HG03432 (cell line): Measurements from ENCODE around the gene PLEKHG2.

ENCODE experiments used
- ATAC-seq: cut with Tn5 transposase; IDR thresholded peaks from one replicate; pipeline ENCODE4 v1.9.1; 2021; ENCODE audit warnings: mild to moderate bottlenecking, moderate library complexity; ENCODE audit not compliant: unreplicated experiment

PLEKHG2 gene

DNA sequence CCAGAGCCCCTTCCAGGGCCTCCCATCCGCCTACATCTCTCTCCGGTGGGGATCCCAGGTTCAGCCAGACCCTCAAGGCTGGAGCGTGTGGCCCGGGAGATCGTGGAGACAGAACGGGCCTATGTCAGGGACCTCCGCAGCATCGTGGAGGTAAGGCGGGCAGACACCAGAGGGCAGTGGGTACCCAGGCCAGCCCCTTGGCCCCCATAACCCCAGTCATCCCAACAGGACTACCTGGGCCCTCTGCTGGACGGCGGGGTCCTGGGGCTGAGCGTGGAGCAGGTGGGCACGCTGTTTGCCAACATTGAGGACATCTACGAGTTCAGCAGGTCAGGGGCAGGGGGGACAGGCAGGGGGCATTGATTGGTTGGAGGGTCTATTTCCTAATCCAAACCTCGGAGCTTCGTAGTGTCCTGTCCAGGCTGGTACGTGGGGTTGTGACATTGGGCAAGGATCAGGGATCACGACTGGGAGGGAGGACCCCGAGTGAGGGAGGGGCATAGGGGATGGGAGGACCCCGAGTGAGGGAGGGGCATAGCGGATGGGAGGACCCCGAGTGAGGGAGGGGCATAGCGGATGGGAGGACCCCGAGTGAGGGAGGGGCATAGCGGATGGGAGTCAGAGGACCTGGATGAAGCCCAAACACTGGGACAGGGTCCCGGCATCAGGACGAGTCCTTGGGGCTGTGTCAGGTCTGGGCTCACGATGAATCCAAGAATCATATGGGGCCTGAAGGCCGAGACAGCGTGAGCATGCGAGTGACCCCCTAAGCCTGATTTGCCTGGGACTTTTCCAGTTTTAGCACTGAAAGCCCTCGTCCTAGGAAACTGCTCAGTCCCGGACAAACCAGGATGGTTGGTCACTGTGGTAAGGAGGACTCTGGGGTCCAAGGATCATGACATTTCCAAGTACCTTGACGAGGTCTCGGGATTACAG lies 2.9 kb downstream of the PLEKHG2 start:
- ATAC-seq = no peak

GRCh38 chr19:39416152-39417120 lies 4.0 kb downstream of the PLEKHG2 start:
- no peak for ATAC-seq

GRCh38 chr19:39417463-39418181 lies 5.2 kb downstream of the PLEKHG2 start:
- no peak for ATAC-seq

GRCh38 chr19:39419003-39419402 lies 6.5 kb downstream of the PLEKHG2 start:
- no peak for ATAC-seq

GRCh38 chr19:39420769-39421168 lies 8.3 kb downstream of the PLEKHG2 start:
- no peak for ATAC-seq

GRCh38 chr19:39422020-39422419 lies 9.6 kb downstream of the PLEKHG2 start:
- no peak for ATAC-seq

DNA sequence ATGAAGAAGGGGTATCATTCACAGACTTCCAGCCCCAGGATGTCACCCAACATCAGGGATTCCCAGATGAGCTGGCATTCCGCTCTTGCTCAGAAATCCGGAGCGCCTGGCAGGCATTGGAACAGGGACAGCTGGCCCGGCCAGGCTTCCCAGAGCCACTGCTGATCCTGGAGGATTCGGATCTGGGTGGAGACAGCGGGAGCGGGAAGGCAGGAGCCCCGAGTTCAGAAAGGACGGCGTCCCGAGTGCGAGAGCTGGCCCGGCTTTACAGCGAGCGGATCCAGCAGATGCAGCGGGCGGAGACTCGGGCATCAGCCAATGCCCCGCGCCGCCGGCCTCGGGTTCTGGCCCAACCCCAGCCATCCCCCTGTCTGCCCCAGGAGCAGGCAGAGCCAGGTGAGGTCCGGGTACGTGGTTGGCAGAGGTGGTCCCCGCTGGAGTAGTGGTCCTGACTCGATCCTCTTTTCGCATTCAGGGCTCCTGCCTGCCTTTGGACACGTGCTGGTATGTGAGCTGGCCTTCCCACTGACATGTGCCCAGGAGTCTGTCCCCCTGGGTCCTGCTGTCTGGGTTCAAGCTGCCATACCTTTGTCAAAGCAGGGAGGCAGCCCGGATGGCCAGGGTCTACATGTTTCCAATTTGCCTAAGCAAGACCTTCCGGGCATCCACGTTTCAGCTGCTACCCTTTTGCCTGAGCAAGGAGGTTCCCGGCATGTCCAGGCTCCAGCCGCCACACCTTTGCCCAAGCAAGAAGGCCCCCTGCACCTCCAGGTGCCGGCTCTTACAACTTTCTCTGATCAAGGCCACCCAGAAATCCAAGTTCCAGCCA lies 11.0 kb downstream of the PLEKHG2 start:
- no peak for ATAC-seq

DNA sequence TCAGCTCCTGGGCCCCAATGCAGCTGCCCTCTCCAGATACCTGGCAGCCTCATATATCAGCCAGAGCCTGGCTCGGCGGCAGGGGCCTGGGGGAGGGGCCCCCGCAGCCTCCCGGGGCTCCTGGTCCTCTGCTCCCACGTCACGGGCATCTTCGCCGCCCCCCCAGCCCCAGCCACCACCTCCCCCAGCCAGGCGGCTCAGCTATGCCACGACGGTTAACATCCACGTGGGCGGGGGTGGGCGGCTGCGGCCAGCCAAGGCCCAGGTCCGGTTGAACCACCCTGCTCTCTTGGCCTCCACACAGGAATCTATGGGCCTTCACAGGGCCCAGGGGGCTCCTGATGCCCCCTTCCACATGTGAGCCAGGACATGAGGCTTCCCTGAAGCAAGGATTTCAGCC lies 12.5 kb downstream of the PLEKHG2 start:
- ATAC-seq = no peak

DNA sequence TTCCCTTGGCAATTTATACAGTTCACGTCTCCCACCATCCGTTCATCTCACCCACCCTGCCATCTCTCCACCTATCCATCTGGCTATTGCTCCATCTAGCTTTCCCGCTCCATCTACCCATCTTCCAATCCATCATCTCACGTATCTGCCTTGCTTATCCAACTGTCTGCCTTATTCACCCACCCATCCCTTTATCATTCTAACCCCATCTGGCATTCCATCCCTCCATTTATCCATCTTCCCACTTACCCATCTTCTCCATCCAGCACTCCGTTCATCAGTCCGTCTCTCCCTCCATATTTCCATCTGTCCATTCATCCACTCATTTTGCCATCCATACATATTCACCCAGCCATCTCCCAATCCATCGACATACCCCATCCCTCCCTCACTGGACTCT lies 13.3 kb downstream of the PLEKHG2 start:
- ATAC-seq = no peak

DNA sequence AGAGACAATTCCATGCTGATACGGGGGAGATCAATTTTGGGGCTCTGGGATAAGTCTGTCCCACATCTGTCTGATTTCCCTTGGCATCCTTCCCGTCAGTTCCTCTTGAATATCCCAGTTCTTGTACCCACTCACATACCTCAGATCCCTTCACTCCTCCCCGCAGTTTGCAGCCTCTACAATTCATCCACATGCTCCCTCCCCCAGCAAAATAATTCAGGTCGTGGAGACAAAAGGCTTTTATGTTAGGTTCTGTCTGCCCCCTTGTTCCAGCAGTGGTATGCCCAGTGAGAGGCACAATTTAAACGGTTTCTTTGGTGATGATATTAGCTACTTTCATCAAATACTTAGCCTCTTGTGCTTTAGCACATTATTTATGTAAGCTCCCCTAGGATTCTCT lies 13.7 kb downstream of the PLEKHG2 start:
- no peak for ATAC-seq

DNA sequence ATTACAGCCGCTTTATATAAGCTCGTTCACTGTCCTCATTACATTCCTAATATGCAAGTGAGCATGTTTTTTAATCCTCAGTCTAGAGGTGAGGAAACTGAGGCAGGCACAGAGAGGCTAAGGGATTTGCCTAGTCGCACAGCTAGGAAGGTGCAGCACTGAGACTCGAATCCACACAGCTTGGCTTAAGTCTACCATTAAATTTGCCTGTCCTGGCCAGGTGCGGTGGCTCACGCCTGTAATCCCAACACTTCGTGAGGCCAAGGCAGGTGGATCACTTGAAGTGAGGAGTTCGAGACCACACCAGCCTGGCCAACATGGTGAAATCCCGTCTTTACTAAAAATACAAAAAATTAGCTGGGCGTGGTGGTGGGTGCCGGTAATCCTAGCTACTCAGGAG lies 15.2 kb downstream of the PLEKHG2 start:
- ATAC-seq = no peak

DNA sequence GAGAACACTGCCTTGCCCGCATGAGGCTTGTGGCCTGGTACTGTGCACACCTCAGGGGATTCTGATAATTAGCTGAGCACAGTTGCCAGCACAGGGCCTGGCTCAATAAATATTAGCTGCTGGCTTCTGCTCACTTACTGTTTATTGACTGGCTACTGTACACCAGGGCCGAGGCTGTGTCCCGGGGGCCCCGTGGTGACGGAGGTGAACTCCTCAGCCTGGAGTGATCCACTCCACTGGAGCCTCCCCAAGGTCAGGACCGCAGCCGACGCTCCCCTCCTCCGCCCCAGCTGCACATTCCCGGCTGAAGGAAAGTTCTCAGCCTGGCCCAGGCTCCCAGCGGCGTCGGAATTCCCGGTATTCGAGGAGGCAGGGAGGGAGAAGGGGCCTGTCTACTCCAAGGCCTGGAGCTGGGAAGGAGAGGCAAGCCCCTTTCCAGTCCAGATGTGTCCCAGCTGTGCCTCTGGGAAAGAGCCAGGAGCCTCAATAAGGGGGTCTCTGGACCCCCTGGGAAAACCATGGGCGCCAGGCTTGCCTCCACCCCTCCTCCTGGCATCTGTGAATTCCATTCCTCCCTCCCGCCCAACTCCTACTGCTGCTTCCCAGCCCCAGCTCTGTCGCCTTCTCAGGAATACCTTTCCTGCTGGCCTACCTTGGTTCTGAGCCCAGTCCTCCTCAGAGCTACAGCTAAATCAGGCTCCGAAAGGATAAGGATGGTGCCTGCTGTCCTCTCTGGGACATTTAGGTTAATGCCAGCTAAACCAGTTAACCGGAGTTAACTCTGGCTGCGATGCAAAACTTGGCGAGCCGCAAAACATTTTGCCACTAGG lies 16.0 kb downstream of the PLEKHG2 start:
- no peak for ATAC-seq

- ATAC-seq = no peak
Observed at GRCh38 chr19:39430675-39431593, 18.5 kb downstream of the PLEKHG2 start.

DNA sequence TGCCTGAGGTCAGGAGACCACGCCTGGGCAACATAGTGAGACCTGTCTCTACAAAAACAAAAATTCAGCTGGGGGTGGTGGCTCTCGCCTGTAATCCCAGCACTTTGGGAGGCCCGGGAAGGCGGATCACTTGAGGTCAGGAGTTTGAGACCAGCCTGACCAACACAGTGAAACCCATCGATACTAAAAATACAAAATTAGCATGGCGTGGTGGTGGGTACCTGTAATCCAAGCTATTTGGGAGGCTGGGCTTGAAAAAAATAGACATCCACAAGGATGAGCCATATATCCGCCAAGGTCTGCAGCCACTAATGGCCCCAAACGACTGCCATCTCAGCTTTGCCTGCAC lies 20.2 kb downstream of the PLEKHG2 start:
- no peak for ATAC-seq

DNA sequence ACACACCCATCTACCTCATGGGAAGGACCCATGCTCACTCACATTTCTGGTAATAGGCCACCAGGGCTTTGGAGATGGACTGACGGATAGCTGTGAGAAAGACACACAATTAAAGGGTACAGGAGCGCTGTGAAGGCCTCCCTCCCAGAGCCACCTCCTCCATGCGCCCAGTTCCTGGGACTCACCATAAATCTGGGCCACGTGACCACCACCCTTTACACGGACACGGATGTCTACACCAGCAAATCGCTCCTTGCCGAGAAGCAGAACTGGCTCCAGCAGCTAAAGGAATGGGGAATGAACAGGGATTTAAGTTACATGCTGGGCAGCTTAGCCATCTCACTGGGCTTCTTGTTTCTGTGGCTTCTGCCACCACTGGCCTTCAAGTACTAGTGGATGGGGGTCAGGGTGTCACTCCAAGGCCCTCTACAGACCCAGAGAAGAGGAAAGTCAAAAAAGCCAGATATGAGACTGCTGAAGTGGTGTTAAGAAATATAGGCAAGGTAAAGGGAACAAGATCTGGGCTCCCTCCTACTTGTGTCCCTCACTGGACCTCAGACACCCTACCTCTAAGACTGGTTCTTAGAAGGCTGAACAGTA lies 21.1 kb downstream of the PLEKHG2 start:
- ATAC-seq = no peak

- ATAC-seq = no peak
Observed at GRCh38 chr19:39434123-39435076, 21.9 kb downstream of the PLEKHG2 start.
